Heart left ventricle (tissue), 16 donors: Measurements from ENCODE around the gene TGFBR3. TPM values are rescaled to one million over a fixed set of nuclear protein-coding genes. Genes with fewer than 3 reads are reported as not detected.
"Not testable (repeated sequence)": the region's sequence is repeated elsewhere in the genome, so short reads cannot be mapped to it uniquely, and the experiment has no call there.

Experiments used
- ATAC-seq, 4 donors: fragments of 200-7000 bp; cut with Tn5 transposase; one replicate each; pipeline ENCODE4 v1.9.1; 2020 to 2022; ENCODE audit warnings: moderate library complexity in 4 of 4, mild to moderate bottlenecking in 3 of 4, moderate number of reproducible peaks in 1 of 4
- DNase-seq, 5 donors: peaks; one replicate each; pipeline ENCODE4 v3.0.0-alpha.2; 2020
- H3K27ac ChIP-seq, 12 donors: fragments of 200-600 bp; sonication (generic) in 4 of 12; one replicate each; pipeline versions ENCODE4 v1.5.0 to v1.8.0; 2016 to 2022; ENCODE audit warnings: mild to moderate bottlenecking in 2 of 12
- H3K27me3 ChIP-seq, 9 donors: fragments of 200-600 bp; sonication (generic) in 2 of 9; one replicate each; pipeline versions ENCODE4 v1.5.1 to v1.8.0; 2016 to 2022; ENCODE audit warnings: mild to moderate bottlenecking in 3 of 9
- H3K36me3 ChIP-seq, 9 donors: fragments of 200-600 bp; sonication (generic) in 2 of 9; one replicate each; pipeline versions ENCODE4 v1.5.0 to v1.8.0; 2018 to 2022; ENCODE audit warnings: mild to moderate bottlenecking in 2 of 9
- H3K4me1 ChIP-seq, 12 donors: fragments of 200-600 bp; sonication (generic) in 4 of 12; one replicate each; pipeline versions ENCODE4 v1.5.0 to v1.8.0; 2016 to 2022; ENCODE audit warnings: mild to moderate bottlenecking in 3 of 12
- H3K4me3 ChIP-seq, 12 donors: fragments of 200-600 bp; sonication (generic) in 4 of 12; one replicate each; pipeline versions ENCODE4 v1.5.0 to v1.8.0; 2017 to 2022; ENCODE audit warnings: mild to moderate bottlenecking in 9 of 12, moderate library complexity in 4 of 12
- H3K9me3 ChIP-seq, 12 donors: fragments of 200-600 bp; sonication (generic) in 4 of 12; one replicate each; pipeline versions ENCODE4 v1.5.0 to v1.8.0; 2016 to 2022; ENCODE audit warnings: mild to moderate bottlenecking in 1 of 12
- CTCF ChIP-seq, 12 donors: fragments of 200-600 bp; sonication (generic) in 4 of 12; IDR thresholded peaks; one replicate each; pipeline versions ENCODE4 v1.5.0 to v1.8.0; 2018 to 2022; ENCODE audit warnings: antibody characterized with exemption in 12 of 12, mild to moderate bottlenecking in 5 of 12
- POLR2A ChIP-seq, 2 donors: fragments of 450-650 bp; IDR thresholded peaks; one replicate each; pipeline ENCODE4 v1.6.1; 2017; ENCODE audit warnings: antibody characterized with exemption in 2 of 2, mild to moderate bottlenecking in 2 of 2, moderate library complexity in 2 of 2
- WGBS, 4 donors: extraction: QIAGEN DNeasy Blood & Tissue Kit in 2 of 4; methylation state at CpG; one replicate each; pipeline versions ENCODE4 v1.1.5 to v1.1.7; 2013 to 2018; 5-methylcytosine and 5-hydroxymethylcytosine counted together
- intact Hi-C, 10 donors: fragments of 100-400 bp; cut with DNase I; formaldehyde crosslinking; loops; one replicate each; pipeline versions ENCODE4 v1.11.1 to v1.14.2; 2022
- polyA plus RNA-seq, 2 donors: library from polyadenylated mRNA; stranded (reverse); fragments of 200-250 nt; gene quantifications; one replicate each; pipeline ENCODE4 v1.2.3, GENCODE V29; 2013
- total RNA-seq, 9 donors: library from RNA; depleted of rRNA in 2 of 9; stranded (reverse); fragments of >200 nt in 2 of 9; fragmentation: NEBNext Ultra II Directional in 3 of 9; extraction: Animal tissue kit (Norgen Biotek cat#: 25700) in 3 of 9; gene quantifications; one replicate each; pipeline versions ENCODE4 v1.1.0 to v1.2.4, GENCODE V29; 2016 to 2023
- donor health status: ischemic (EF 13 %, LVEDD 7.1; RV severe dilation, severe dysfunction).
- donor health status: healthy with polysubstance abuse.
- donor health status: DM: no; HTN: yes; CAD: no.
- donor health status: DM: no; HTN: no; CAD: no.
- donor health status: ischemic (EF 25% LVEDD 6.9; RV normal size, moderate dysfunction).
- donor health status: ischemic (EF 25% LVEDD 5.7; RV mildly dilated, moderate dysfunction).
- donor health status: healthy.
- donor health status: DM: yes; HTN: yes; CAD: no.
- donor health status: ischemic (EF 35%, LVEDD 5.7; RV mildly dilated, moderate dysfunction).
- donor health status: nonischemic (EF 11% LVEDD 7.7; RV severe dilation, severe dysfunction).
- donor health status: DM: yes; HTN: yes; CAD: no.
- donor health status: PGD.
- donor health status: ischemic (EF 29% LVEDD 5.4; RV normal size, mild dysfunction).
- donor health status: nonischemic (EF 23%, LVEDD 6.1; RV moderate dilation, normal function).

TGFBR3 gene
- total and polyA plus RNA-seq, 11 donors = 6.9 to 51.8 (median 22.7) TPM

DNA sequence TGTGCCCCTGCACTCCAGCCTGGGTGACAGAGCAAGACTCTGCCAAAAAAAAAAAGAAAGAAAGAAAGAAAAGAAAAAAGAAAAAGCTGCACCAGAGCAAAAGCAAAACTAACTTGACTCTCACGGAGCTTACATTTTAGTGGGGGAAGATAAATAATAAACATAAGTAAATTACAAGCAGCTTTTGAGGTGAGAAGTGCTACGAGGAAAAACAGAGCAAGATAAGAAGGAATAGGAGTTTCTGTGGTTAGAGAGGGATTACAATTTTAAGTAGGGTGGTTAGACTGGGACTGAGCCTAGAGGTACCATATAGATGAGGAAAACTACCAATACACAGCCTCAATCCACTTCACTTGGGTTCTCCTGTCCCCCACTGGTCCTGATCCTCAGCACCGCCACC is 43.9 kb downstream of the TGFBR3 start:
- Histone ChIP-seq H3K4me3 (no peak overlapping the region), H3K4me1 (peaks cover 0 to 33% (median 23%) of the 10 kb centered on the region in 12 donors), H3K36me3 (peaks cover 0 to 3% (median 0%) of the 10 kb centered on the region in 9 donors), H3K27ac (peak overlapping the region in 1 of 12 donors; percentile 81), H3K9me3 (peaks cover 0 to 13% (median 5%) of the 10 kb centered on the region in 12 donors), H3K27me3 (no peaks in the 10 kb centered on the region)
- WGBS, 4 donors = 87 to 93% (median 90%) methylated on average over 3 of the region's 3 CpGs
- intact Hi-C loops = no loop called here
- no peak for TF ChIP-seq CTCF (IDR thresholded peaks at IDR 0.05)
- no peak for TF ChIP-seq POLR2A (IDR thresholded peaks at IDR 0.05)
- no peak for ATAC-seq
- no peak for DNase-seq

DNA sequence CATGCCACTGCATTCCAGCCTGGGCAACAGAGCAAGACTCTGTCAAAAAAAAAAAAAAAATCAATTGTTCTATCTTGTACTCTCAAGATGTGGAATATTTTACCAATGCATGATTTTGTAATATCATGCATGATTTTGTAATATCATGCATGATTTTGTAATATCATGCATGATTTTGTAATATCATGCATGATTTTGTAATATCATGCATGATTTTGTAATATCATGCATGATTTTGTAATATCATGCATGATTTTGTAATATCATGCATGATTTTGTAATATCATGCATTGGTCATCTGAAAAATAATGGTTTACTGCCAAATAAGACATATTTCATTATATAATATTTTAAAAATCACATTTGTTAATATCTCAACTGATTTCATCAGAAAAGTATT is 45.7 kb downstream of the TGFBR3 start:
- DNase-seq, H3K4me3 ChIP-seq, ATAC-seq, H3K36me3 ChIP-seq, H3K27me3 ChIP-seq, intact Hi-C loops: not testable (repeated sequence)
- H3K9me3 ChIP-seq = peaks cover 0 to 13% (median 5%) of the 10 kb centered on the region in 12 donors
- H3K4me1 ChIP-seq = peaks cover 0 to 15% (median 5%) of the 10 kb centered on the region in 12 donors
- peak overlapping the region in 1 of 12 donors; percentile 19 for H3K27ac ChIP-seq

GRCh38 chr1:91836331-91837040 is 49.5 kb downstream of the TGFBR3 start:
- peaks cover 0 to 19% (median 1%) of the 10 kb centered on the region in 12 donors for H3K4me1 ChIP-seq
- intact Hi-C loops = no loop called here
- peak overlapping the region in 2 of 12 donors; percentile 45 to 70 for H3K27ac ChIP-seq

GRCh38 chr1:91835087-91835521 is 50.8 kb downstream of the TGFBR3 start:
- DNase-seq = no peak
- Histone ChIP-seq H3K4me3 (no peak overlapping the region), H3K36me3 (no peaks in the 10 kb centered on the region), H3K27ac (peak overlapping the region in 1 of 12 donors; percentile 70), H3K4me1 (peaks cover 0 to 33% (median 14%) of the 10 kb centered on the region in 12 donors), H3K9me3 (no peaks in the 10 kb centered on the region), H3K27me3 (no peaks in the 10 kb centered on the region)
- intact Hi-C loops = no loop called here
- TF ChIP-seq CTCF (IDR thresholded peaks at IDR 0.05) (no peak), POLR2A (IDR thresholded peaks at IDR 0.05) (no peak)
- 79 to 96% (median 88%) methylated on average over 1 of the region's 1 CpG for WGBS, 4 donors
- no peak for ATAC-seq

More at GRCh38 chr1:91836331-91837040, 49.5 kb downstream of the TGFBR3 start:
- no peak overlapping the region for H3K4me3 ChIP-seq
- H3K27me3 ChIP-seq = no peaks in the 10 kb centered on the region
- peak in 2 of 4 donors; percentile 58 to 74 for ATAC-seq
- peak in 1 of 5 donors; percentile 36 for DNase-seq
- TF ChIP-seq CTCF (IDR thresholded peaks at IDR 0.05) (peak in 3 of 12 donors; percentile 6 to 26 (median 10)), POLR2A (IDR thresholded peaks at IDR 0.05) (no peak)
- no peaks in the 10 kb centered on the region for H3K9me3 ChIP-seq
- no peaks in the 10 kb centered on the region for H3K36me3 ChIP-seq
- 57 to 70% (median 64%) methylated on average over 8 of the region's 8 CpGs for WGBS, 4 donors

DNA sequence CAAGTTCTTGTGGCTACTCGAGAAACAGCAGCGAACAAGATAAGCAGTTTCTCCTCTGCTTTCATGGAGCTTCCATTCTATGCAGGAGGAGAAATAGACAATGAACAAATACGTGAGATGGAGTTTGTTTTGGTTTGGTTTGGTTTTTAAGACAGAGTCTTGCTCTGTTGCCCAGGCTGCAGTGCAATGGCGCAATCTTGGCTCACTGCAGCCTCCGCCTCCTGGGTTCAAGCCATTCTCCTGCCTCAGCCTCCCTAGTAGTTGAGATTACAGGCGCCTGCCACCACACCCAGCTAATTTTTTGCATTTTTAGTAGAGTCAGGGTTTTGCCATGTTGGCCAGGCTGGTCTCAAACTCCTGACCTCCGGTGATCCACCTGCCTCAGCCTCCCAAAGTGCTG is 51.4 kb downstream of the TGFBR3 start:
- WGBS, 4 donors = 92 to 96% (median 93%) methylated on average over 7 of the region's 7 CpGs
- not testable (repeated sequence) for H3K27me3 ChIP-seq, H3K9me3 ChIP-seq, ATAC-seq, DNase-seq, H3K36me3 ChIP-seq, H3K4me3 ChIP-seq
- Histone ChIP-seq H3K27ac (peak overlapping the region in 1 of 12 donors; percentile 70), H3K4me1 (peaks cover under 1 to 39% (median 19%) of the 10 kb centered on the region in 12 donors)
- intact Hi-C loops = loop anchor here in 3 of 10 donors (5.0 kb wide), 1 partner anchor 53 kb away; the partner anchor contains the start of gene TGFBR3 (in 3 of the 3)
